Breast epithelium (tissue), 4 donors: ENCODE measurements around the gene AGAP1. TPM values are rescaled to one million over a fixed set of nuclear protein-coding genes. Genes with fewer than 3 reads are reported as not detected.

Source experiments
- DNase-seq, 2 donors: peaks; one replicate each; pipeline ENCODE4 v3.0.0-alpha.2; 2019; ENCODE audit warnings: low spot score in 2 of 2
- H3K27ac ChIP-seq, 2 donors: fragments of 200-600 bp; sonication (generic) in 1 of 2; one replicate each; pipeline ENCODE4 v1.5.1; 2016 to 2019; ENCODE audit warnings: mild to moderate bottlenecking in 1 of 2
- H3K27me3 ChIP-seq, 2 donors: fragments of 200-600 bp; sonication (generic) in 1 of 2; one replicate each; pipeline versions ENCODE4 v1.5.1 to v1.6.0; 2017 to 2019; ENCODE audit warnings: control low read depth in 1 of 2, mild to moderate bottlenecking in 1 of 2
- H3K36me3 ChIP-seq: fragments of 200-600 bp; one replicate; pipeline ENCODE4 v1.5.1; 2019
- H3K4me1 ChIP-seq, 2 donors: fragments of 200-600 bp; sonication (generic); one replicate each; pipeline ENCODE4 v1.5.1; 2016 to 2019; ENCODE audit warnings: control low read depth in 1 of 2
- H3K4me3 ChIP-seq, 3 donors: fragments of 200-600 bp; sonication (generic); 1 replicate in 2 of 3; 2 replicates in 1 of 3; pipeline ENCODE4 v1.5.1; 2016 to 2019; ENCODE audit warnings: mild to moderate bottlenecking in 3 of 3, moderate library complexity in 2 of 3
- H3K9me3 ChIP-seq, 2 donors: fragments of 200-600 bp; sonication (generic) in 1 of 2; one replicate each; pipeline ENCODE4 v1.5.1; 2016 to 2019; ENCODE audit warnings: control low read depth in 1 of 2
- CTCF ChIP-seq, 3 donors: fragments of 450-650 bp; IDR thresholded peaks; one replicate each; pipeline ENCODE4 v1.5.1; 2016 to 2017; ENCODE audit warnings: antibody characterized with exemption in 3 of 3, mild to moderate bottlenecking in 3 of 3, moderate library complexity in 3 of 3
- POLR2A ChIP-seq: fragments of 450-650 bp; IDR thresholded peaks from one replicate; pipeline ENCODE4 v1.6.1; 2016; ENCODE audit warnings: antibody characterized with exemption, mild to moderate bottlenecking, moderate library complexity
- POLR2AphosphoS5 ChIP-seq, 3 donors: sonication (generic); formaldehyde crosslinking; IDR thresholded peaks; one replicate each; pipeline ENCODE4 v1.6.1; 2017; ENCODE audit warnings: antibody characterized with exemption in 3 of 3
- intact Hi-C: fragments of 100-400 bp; cut with DNase I; formaldehyde crosslinking; loops from one replicate; pipeline ENCODE4 v1.15.1; 2023; ENCODE audit warnings: low total_unique reads
- total RNA-seq, 3 donors: library from RNA; depleted of rRNA; stranded (reverse); fragments of >200 nt; gene quantifications; one replicate each; pipeline ENCODE4 v1.1.0, GENCODE V29; 2016

AGAP1 gene
- total RNA-seq, 3 donors from 2014 or later, result 19.7 to 27.1 (median 25.9) TPM

- intact Hi-C loops, result no loop called here
- TF ChIP-seq CTCF (IDR thresholded peaks at IDR 0.05) (no peak), POLR2A (no peak), POLR2AphosphoS5 (IDR thresholded peaks at IDR 0.05) (no peak)
- H3K4me1 ChIP-seq, result no peaks in the 10 kb centered on the region
- no peak overlapping the region for H3K4me3 ChIP-seq
- H3K9me3 ChIP-seq, result no peaks in the 10 kb centered on the region
- no peak overlapping the region for H3K27ac ChIP-seq
- no peaks in the 10 kb centered on the region for H3K27me3 ChIP-seq
- no peak for DNase-seq
- H3K36me3 ChIP-seq, result no peaks in the 10 kb centered on the region
Measured at GRCh38 chr2:235588750-235589149, 94.9 kb downstream of the AGAP1 start.

- no peak for DNase-seq
- Histone ChIP-seq H3K9me3 (no peaks in the 10 kb centered on the region), H3K4me3 (no peak overlapping the region), H3K4me1 (peaks cover 0 to 2% of the 10 kb centered on the region in 2 donors), H3K27ac (no peak overlapping the region), H3K36me3 (no peaks in the 10 kb centered on the region), H3K27me3 (no peaks in the 10 kb centered on the region)
- TF ChIP-seq POLR2AphosphoS5 (IDR thresholded peaks at IDR 0.05) (no peak), CTCF (IDR thresholded peaks at IDR 0.05) (no peak), POLR2A (no peak)
- intact Hi-C loops, result no loop called here
Measured at GRCh38 chr2:235591231-235591730, 97.4 kb downstream of the AGAP1 start.

- peaks cover 0 to 2% of the 10 kb centered on the region in 2 donors for H3K4me1 ChIP-seq
- H3K27ac ChIP-seq, result no peak overlapping the region
- no peak for DNase-seq
- no peak for TF ChIP-seq POLR2A
- no peak for TF ChIP-seq CTCF (IDR thresholded peaks at IDR 0.05)
- no peak for TF ChIP-seq POLR2AphosphoS5 (IDR thresholded peaks at IDR 0.05)
- H3K36me3 ChIP-seq, result no peaks in the 10 kb centered on the region
- intact Hi-C loops, result no loop called here
- no peaks in the 10 kb centered on the region for H3K9me3 ChIP-seq
- no peaks in the 10 kb centered on the region for H3K27me3 ChIP-seq
- no peak overlapping the region for H3K4me3 ChIP-seq
Measured at GRCh38 chr2:235591921-235592320, 98.1 kb downstream of the AGAP1 start.

GRCh38 chr2:235592430-235592829 is 98.6 kb downstream of the AGAP1 start:
- H3K4me3 ChIP-seq, result no peak overlapping the region
- H3K4me1 ChIP-seq, result peaks cover 0 to 2% of the 10 kb centered on the region in 2 donors
- intact Hi-C loops, result no loop called here
- no peaks in the 10 kb centered on the region for H3K36me3 ChIP-seq
- no peak for DNase-seq
- no peak for TF ChIP-seq CTCF (IDR thresholded peaks at IDR 0.05)
- no peak for TF ChIP-seq POLR2AphosphoS5 (IDR thresholded peaks at IDR 0.05)
- TF ChIP-seq POLR2A, result no peak
- H3K9me3 ChIP-seq, result no peaks in the 10 kb centered on the region
- H3K27me3 ChIP-seq, result no peaks in the 10 kb centered on the region
- H3K27ac ChIP-seq, result no peak overlapping the region

- Histone ChIP-seq H3K4me3 (no peak overlapping the region), H3K27ac (no peak overlapping the region), H3K4me1 (peaks cover 0 to 2% of the 10 kb centered on the region in 2 donors), H3K36me3 (no peaks in the 10 kb centered on the region), H3K27me3 (no peaks in the 10 kb centered on the region), H3K9me3 (no peaks in the 10 kb centered on the region)
- intact Hi-C loops, result no loop called here
- TF ChIP-seq POLR2AphosphoS5 (IDR thresholded peaks at IDR 0.05) (no peak), POLR2A (no peak), CTCF (IDR thresholded peaks at IDR 0.05) (no peak)
- no peak for DNase-seq
Measured at GRCh38 chr2:235592836-235593235, 99.0 kb downstream of the AGAP1 start.
